MM.1S (cell line): ENCODE measurements around the gene CILP2.

Source experiments
- DNase-seq: peaks from one replicate; pipeline ENCODE4 v3.0.0-alpha.2; 2015
- H2AFZ ChIP-seq: fragments of 300-600 bp; sonication (generic); 2 replicates; pipeline ENCODE4 v1.6.0; 2016; ENCODE audit warnings: antibody characterized with exemption, low read length
- H3F3A ChIP-seq: fragments of 300-600 bp; sonication (generic); 2 replicates; pipeline ENCODE4 v1.6.1; 2016; ENCODE audit warnings: mild to moderate bottlenecking, antibody characterized with exemption, low read length, moderate library complexity, mixed read lengths; ENCODE audit not compliant: insufficient read depth
- H3K27ac ChIP-seq: fragments of 300-600 bp; sonication (generic); 2 replicates; pipeline ENCODE4 v1.5.1; 2016; ENCODE audit warnings: mild to moderate bottlenecking, low read length
- H3K27me3 ChIP-seq: fragments of 300-600 bp; sonication (generic); replicated peaks from 2 replicates; pipeline ENCODE4 v1.6.0; 2016; ENCODE audit warnings: low read length; ENCODE audit not compliant: insufficient read depth
- H3K36me3 ChIP-seq: fragments of 300-600 bp; sonication (generic); replicated peaks from 2 replicates; pipeline ENCODE4 v1.6.1; 2016; ENCODE audit warnings: mild to moderate bottlenecking, low read length, mixed read lengths; ENCODE audit not compliant: insufficient read depth
- H3K4me1 ChIP-seq: fragments of 300-600 bp; sonication (generic); 2 replicates; pipeline ENCODE4 v1.6.1; 2016; ENCODE audit warnings: low read length, mixed read lengths
- H3K4me2 ChIP-seq: fragments of 300-600 bp; sonication (generic); 2 replicates; pipeline ENCODE4 v1.6.0; 2016; ENCODE audit warnings: low read depth, low read length
- H3K4me3 ChIP-seq: fragments of 300-600 bp; sonication (generic); 2 replicates; pipeline ENCODE4 v1.5.1; 2016; ENCODE audit warnings: low read length, mixed read lengths
- H3K79me2 ChIP-seq: fragments of 300-600 bp; sonication (generic); 2 replicates; pipeline ENCODE4 v1.6.1; 2016; ENCODE audit warnings: mixed run types, low read length, mixed read lengths
- H3K9ac ChIP-seq: fragments of 300-600 bp; sonication (generic); 2 replicates; pipeline ENCODE4 v1.6.1; 2016; ENCODE audit warnings: low read length, mixed read lengths
- H3K9me2 ChIP-seq: fragments of 300-600 bp; sonication (generic); replicated peaks from 2 replicates; pipeline ENCODE4 v1.6.1; 2016; ENCODE audit warnings: mild to moderate bottlenecking, low read length, mixed read lengths; ENCODE audit not compliant: insufficient read depth
- H3K9me3 ChIP-seq: fragments of 300-600 bp; sonication (generic); replicated peaks from 2 replicates; pipeline ENCODE4 v1.6.1; 2016; ENCODE audit warnings: mild to moderate bottlenecking, low read length, mixed read lengths; ENCODE audit not compliant: insufficient read depth
- H4K20me1 ChIP-seq: fragments of 300-600 bp; sonication (generic); 2 replicates; pipeline ENCODE4 v1.6.1; 2016; ENCODE audit warnings: mild to moderate bottlenecking, low read length, moderate library complexity, mixed read lengths; ENCODE audit not compliant: insufficient read depth
- CTCF ChIP-seq: fragments of 300-600 bp; sonication (generic); IDR thresholded peaks from 2 replicates; pipeline ENCODE4 v1.5.1; 2016; ENCODE audit warnings: antibody characterized with exemption, low read length, mixed read lengths
- EZH2 ChIP-seq: fragments of 300-600 bp; sonication (generic); optimal IDR thresholded peaks from 2 replicates; pipeline ENCODE3; 2017; ENCODE audit warnings: low read depth, mild to moderate bottlenecking, antibody characterized with exemption, low read length, mixed read lengths
- EZH2phosphoT487 ChIP-seq: fragments of 300-600 bp; sonication (generic); IDR thresholded peaks from 2 replicates; pipeline ENCODE4 v1.6.1; 2018; ENCODE audit warnings: antibody characterized with exemption, low read length

The CILP2 gene

GRCh38 chr19:19538785-19539166, 711 bp downstream of the CILP2 start:
- no peaks in the 10 kb centered on the region; the same call in 1 of the 2 replicates for H3K27me3 ChIP-seq
- H3K9me2 ChIP-seq = no peaks in the 10 kb centered on the region
- no peak overlapping the region for H2AFZ ChIP-seq
- no peak for DNase-seq
- no peak overlapping the region for H3K4me3 ChIP-seq
- H3K36me3 ChIP-seq = no peaks in the 10 kb centered on the region
- H3K9ac ChIP-seq = no peak overlapping the region
- no peaks in the 10 kb centered on the region for H3K79me2 ChIP-seq
- no peaks in the 10 kb centered on the region for H4K20me1 ChIP-seq
- no peak overlapping the region for H3K27ac ChIP-seq
- H3K4me1 ChIP-seq = no peaks in the 10 kb centered on the region
- H3K4me2 ChIP-seq = no peak overlapping the region
- no peaks in the 10 kb centered on the region for H3F3A ChIP-seq
- no peaks in the 10 kb centered on the region for H3K9me3 ChIP-seq
- TF ChIP-seq CTCF (no peak), EZH2phosphoT487 (no peak), EZH2 (no peak)

GRCh38 chr19:19539698-19540063, 1.6 kb downstream of the CILP2 start:
- no peak overlapping the region for H3K9ac ChIP-seq
- no peaks in the 10 kb centered on the region; the same call in 1 of the 2 replicates for H3K27me3 ChIP-seq
- no peak overlapping the region for H3K4me2 ChIP-seq
- H2AFZ ChIP-seq = no peak overlapping the region
- no peaks in the 10 kb centered on the region for H3F3A ChIP-seq
- no peak for DNase-seq
- no peaks in the 10 kb centered on the region for H4K20me1 ChIP-seq
- H3K27ac ChIP-seq = no peak overlapping the region
- no peaks in the 10 kb centered on the region for H3K36me3 ChIP-seq
- TF ChIP-seq CTCF (no peak), EZH2 (no peak), EZH2phosphoT487 (no peak)
- no peaks in the 10 kb centered on the region for H3K4me1 ChIP-seq
- no peaks in the 10 kb centered on the region for H3K79me2 ChIP-seq
- no peaks in the 10 kb centered on the region for H3K9me2 ChIP-seq
- no peaks in the 10 kb centered on the region for H3K9me3 ChIP-seq
- no peak overlapping the region for H3K4me3 ChIP-seq

GRCh38 chr19:19540064-19540714, 2.1 kb downstream of the CILP2 start:
- H3K79me2 ChIP-seq = no peaks in the 10 kb centered on the region
- H3K36me3 ChIP-seq = no peaks in the 10 kb centered on the region
- DNase-seq = no peak
- H3K27ac ChIP-seq = no peak overlapping the region
- no peaks in the 10 kb centered on the region; the same call in 1 of the 2 replicates for H3K27me3 ChIP-seq
- no peaks in the 10 kb centered on the region for H3F3A ChIP-seq
- no peaks in the 10 kb centered on the region for H4K20me1 ChIP-seq
- no peak overlapping the region for H3K4me2 ChIP-seq
- H3K9ac ChIP-seq = no peak overlapping the region
- H3K4me1 ChIP-seq = no peaks in the 10 kb centered on the region
- H2AFZ ChIP-seq = no peak overlapping the region
- no peak overlapping the region for H3K4me3 ChIP-seq
- TF ChIP-seq CTCF (no peak), EZH2 (no peak), EZH2phosphoT487 (no peak)
- H3K9me3 ChIP-seq = no peaks in the 10 kb centered on the region
- no peaks in the 10 kb centered on the region for H3K9me2 ChIP-seq
